Measurements from ENCODE around the gene CTDSPL. TPM values are rescaled to one million over a fixed set of nuclear protein-coding genes. Genes with fewer than 3 reads are reported as not detected.
A peak's percentile ranks its signal among the peaks of the same experiment; 100 is the strongest.

CTDSPL gene
- total and polyA plus RNA-seq, 2 of the 13 experiments (the other 11 are each of a cell fraction or from before 2014, with no cell fraction given), result 26.1 to 142 TPM

DNA sequence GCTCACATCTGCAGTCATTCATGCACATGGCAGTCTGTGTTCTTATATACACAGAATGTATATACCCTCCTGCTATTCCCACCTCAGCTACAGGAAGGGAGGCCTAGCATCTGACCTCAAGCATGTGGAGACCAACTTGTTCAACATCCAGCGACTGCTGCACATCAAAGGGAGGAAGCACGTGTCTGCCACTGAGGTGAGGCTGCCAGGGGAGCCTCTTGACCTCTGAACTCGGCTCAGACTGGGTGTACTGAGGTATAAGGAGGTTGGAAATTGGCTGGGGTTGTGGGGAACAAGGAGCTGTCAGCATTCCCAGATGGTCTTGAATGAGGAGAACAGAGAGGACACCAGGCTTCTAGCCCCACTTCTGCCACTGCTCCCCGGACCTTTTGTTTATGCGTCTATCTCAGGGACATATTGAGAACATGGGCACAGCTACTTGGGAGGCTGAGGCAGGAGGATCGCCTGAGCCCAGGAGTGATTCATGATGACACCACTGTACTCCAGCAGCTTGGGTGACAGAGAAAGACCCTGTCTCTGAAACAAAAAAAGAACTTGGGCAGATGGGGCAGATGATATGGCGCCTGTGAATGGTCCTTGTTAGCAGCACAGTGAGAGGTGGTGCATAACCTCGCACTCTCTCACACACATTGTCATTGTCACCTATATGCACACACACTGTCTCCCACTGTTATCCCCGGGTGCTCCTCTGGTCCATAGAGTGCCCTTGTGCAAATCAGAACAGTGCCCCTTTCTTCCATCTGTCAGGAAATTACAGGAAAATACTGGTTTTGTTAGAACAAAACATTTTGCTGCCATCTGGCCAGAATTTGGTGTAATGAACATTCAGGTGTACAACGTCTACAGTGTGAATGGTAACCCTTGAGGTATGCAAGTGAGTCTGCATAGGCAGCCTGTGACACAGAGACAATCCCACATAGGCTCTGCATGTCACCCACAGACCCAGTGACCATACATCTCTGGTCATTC is 134.3 kb downstream of the CTDSPL start (continued):
- TF ChIP-seq, protein P1, sequence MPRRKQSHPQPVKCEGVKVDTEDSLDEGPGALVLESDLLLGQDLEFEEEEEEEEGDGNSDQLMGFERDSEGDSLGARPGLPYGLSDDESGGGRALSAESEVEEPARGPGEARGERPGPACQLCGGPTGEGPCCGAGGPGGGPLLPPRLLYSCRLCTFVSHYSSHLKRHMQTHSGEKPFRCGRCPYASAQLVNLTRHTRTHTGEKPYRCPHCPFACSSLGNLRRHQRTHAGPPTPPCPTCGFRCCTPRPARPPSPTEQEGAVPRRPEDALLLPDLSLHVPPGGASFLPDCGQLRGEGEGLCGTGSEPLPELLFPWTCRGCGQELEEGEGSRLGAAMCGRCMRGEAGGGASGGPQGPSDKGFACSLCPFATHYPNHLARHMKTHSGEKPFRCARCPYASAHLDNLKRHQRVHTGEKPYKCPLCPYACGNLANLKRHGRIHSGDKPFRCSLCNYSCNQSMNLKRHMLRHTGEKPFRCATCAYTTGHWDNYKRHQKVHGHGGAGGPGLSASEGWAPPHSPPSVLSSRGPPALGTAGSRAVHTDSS (CRISPR knock-in tag; conservative IDR thresholded peaks at IDR 0.05), result no peak
- TF ChIP-seq, protein P2, sequence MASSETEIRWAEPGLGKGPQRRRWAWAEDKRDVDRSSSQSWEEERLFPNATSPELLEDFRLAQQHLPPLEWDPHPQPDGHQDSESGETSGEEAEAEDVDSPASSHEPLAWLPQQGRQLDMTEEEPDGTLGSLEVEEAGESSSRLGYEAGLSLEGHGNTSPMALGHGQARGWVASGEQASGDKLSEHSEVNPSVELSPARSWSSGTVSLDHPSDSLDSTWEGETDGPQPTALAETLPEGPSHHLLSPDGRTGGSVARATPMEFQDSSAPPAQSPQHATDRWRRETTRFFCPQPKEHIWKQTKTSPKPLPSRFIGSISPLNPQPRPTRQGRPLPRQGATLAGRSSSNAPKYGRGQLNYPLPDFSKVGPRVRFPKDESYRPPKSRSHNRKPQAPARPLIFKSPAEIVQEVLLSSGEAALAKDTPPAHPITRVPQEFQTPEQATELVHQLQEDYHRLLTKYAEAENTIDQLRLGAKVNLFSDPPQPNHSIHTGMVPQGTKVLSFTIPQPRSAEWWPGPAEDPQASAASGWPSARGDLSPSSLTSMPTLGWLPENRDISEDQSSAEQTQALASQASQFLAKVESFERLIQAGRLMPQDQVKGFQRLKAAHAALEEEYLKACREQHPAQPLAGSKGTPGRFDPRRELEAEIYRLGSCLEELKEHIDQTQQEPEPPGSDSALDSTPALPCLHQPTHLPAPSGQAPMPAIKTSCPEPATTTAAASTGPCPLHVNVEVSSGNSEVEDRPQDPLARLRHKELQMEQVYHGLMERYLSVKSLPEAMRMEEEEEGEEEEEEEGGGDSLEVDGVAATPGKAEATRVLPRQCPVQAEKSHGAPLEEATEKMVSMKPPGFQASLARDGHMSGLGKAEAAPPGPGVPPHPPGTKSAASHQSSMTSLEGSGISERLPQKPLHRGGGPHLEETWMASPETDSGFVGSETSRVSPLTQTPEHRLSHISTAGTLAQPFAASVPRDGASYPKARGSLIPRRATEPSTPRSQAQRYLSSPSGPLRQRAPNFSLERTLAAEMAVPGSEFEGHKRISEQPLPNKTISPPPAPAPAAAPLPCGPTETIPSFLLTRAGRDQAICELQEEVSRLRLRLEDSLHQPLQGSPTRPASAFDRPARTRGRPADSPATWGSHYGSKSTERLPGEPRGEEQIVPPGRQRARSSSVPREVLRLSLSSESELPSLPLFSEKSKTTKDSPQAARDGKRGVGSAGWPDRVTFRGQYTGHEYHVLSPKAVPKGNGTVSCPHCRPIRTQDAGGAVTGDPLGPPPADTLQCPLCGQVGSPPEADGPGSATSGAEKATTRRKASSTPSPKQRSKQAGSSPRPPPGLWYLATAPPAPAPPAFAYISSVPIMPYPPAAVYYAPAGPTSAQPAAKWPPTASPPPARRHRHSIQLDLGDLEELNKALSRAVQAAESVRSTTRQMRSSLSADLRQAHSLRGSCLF (CRISPR knock-in tag; IDR thresholded peaks at IDR 0.05; ENCODE audit: borderline replicate concordance), result no peak
- TF ChIP-seq ZFY (CRISPR knock-in tag; IDR thresholded peaks at IDR 0.05), result peak; percentile 52; the same call in 1 of the 2 replicates
- no peak for TF ChIP-seq SYNCRIP (IDR thresholded peaks at IDR 0.05; ENCODE audit: insufficient read depth, low read depth, low read length)
- TF ChIP-seq GATAD2A (CRISPR knock-in tag; IDR thresholded peaks at IDR 0.05), result peak; percentile 35; the same call in 1 of the 2 replicates
- TF ChIP-seq PHB2 (IDR thresholded peaks at IDR 0.05; ENCODE audit: partially characterized antibody), result no peak
- TF ChIP-seq, protein P3, sequence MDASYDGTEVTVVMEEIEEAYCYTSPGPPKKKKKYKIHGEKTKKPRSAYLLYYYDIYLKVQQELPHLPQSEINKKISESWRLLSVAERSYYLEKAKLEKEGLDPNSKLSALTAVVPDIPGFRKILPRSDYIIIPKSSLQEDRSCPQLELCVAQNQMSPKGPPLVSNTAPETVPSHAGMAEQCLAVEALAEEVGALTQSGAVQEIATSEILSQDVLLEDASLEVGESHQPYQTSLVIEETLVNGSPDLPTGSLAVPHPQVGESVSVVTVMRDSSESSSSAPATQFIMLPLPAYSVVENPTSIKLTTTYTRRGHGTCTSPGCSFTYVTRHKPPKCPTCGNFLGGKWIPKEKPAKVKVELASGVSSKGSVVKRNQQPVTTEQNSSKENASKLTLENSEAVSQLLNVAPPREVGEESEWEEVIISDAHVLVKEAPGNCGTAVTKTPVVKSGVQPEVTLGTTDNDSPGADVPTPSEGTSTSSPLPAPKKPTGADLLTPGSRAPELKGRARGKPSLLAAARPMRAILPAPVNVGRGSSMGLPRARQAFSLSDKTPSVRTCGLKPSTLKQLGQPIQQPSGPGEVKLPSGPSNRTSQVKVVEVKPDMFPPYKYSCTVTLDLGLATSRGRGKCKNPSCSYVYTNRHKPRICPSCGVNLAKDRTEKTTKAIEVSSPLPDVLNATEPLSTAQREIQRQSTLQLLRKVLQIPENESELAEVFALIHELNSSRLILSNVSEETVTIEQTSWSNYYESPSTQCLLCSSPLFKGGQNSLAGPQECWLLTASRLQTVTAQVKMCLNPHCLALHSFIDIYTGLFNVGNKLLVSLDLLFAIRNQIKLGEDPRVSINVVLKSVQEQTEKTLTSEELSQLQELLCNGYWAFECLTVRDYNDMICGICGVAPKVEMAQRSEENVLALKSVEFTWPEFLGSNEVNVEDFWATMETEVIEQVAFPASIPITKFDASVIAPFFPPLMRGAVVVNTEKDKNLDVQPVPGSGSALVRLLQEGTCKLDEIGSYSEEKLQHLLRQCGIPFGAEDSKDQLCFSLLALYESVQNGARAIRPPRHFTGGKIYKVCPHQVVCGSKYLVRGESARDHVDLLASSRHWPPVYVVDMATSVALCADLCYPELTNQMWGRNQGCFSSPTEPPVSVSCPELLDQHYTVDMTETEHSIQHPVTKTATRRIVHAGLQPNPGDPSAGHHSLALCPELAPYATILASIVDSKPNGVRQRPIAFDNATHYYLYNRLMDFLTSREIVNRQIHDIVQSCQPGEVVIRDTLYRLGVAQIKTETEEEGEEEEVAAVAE (CRISPR knock-in tag; IDR thresholded peaks at IDR 0.05; ENCODE audit: borderline replicate concordance), result no peak
- TF ChIP-seq MYC (CRISPR knock-in tag; IDR thresholded peaks at IDR 0.05; ENCODE audit: borderline replicate concordance), result peak; percentile 76
- TF ChIP-seq DR1 (CRISPR knock-in tag; IDR thresholded peaks at IDR 0.05), result no peak
- TF ChIP-seq ZNF737 (CRISPR knock-in tag; IDR thresholded peaks at IDR 0.05; ENCODE audit: borderline replicate concordance), result no peak
- peak; percentile 16 for TF ChIP-seq TEAD3 (CRISPR knock-in tag; optimal IDR thresholded peaks at IDR 0.05; ENCODE audit: borderline replicate concordance)
- TF ChIP-seq, protein P4, sequence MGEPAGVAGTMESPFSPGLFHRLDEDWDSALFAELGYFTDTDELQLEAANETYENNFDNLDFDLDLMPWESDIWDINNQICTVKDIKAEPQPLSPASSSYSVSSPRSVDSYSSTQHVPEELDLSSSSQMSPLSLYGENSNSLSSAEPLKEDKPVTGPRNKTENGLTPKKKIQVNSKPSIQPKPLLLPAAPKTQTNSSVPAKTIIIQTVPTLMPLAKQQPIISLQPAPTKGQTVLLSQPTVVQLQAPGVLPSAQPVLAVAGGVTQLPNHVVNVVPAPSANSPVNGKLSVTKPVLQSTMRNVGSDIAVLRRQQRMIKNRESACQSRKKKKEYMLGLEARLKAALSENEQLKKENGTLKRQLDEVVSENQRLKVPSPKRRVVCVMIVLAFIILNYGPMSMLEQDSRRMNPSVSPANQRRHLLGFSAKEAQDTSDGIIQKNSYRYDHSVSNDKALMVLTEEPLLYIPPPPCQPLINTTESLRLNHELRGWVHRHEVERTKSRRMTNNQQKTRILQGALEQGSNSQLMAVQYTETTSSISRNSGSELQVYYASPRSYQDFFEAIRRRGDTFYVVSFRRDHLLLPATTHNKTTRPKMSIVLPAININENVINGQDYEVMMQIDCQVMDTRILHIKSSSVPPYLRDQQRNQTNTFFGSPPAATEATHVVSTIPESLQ (CRISPR knock-in tag; conservative IDR thresholded peaks at IDR 0.05), result no peak
- 0 out of 2 replicates have a peak, but pooled peaks have one; percentile 23 for TF ChIP-seq KDM1A (CRISPR knock-in tag; IDR thresholded peaks at IDR 0.05)
- TF ChIP-seq EED (CRISPR knock-in tag; IDR thresholded peaks at IDR 0.05), result no peak
- peak; percentile 90 for TF ChIP-seq ZNF12 (CRISPR knock-in tag; IDR thresholded peaks at IDR 0.05)

All from HepG2 (cell line).